GM12878 (cell line): ENCODE measurements around the gene GLA.

Experiments used
- CTCF ChIP-seq, 3 experiments: IDR thresholded peaks in 2 of 3; conservative IDR thresholded peaks in 1 of 3; 2 replicates each; pipeline ENCODE4 v1.5.1; 2011; ENCODE audit warnings: low read depth in 3 of 3, low read length in 3 of 3, mild to moderate bottlenecking in 3 of 3, control low read depth in 2 of 3, moderate library complexity in 2 of 3, inconsistent platforms in 1 of 3, mixed read lengths in 1 of 3; ENCODE audit not compliant: control insufficient read depth in 2 of 3, insufficient read depth in 1 of 3; ENCODE audit errors: extremely low read depth in 1 of 3
- POLR2AphosphoS5 ChIP-seq: IDR thresholded peaks from 2 replicates; pipeline ENCODE4 v1.6.1; 2011; ENCODE audit warnings: mild to moderate bottlenecking, low read length, inconsistent platforms
- ZBTB4 ChIP-seq: fragments of 450-650 bp; formaldehyde crosslinking; IDR thresholded peaks from 2 replicates; pipeline ENCODE4 v1.4.0; 2022; ENCODE audit warnings: mild to moderate bottlenecking, moderate library complexity
- ZNF622 ChIP-seq: fragments of 450-650 bp; IDR thresholded peaks from 2 replicates; pipeline ENCODE4 v1.6.1; 2017; ENCODE audit warnings: mild to moderate bottlenecking, inconsistent platforms

- no peak for TF ChIP-seq ZBTB4 (CRISPR knock-in tag)
- TF ChIP-seq CTCF (IDR thresholded peaks at IDR 0.05 in 2 of 3, conservative IDR thresholded peaks at IDR 0.05 in 1 of 3; ENCODE audit: control insufficient read depth in 2 of 3, extremely low read depth in 1 of 3, insufficient read depth in 1 of 3, low read depth in 3 of 3, low read length in 3 of 3), result no peak
- TF ChIP-seq ZNF622, result no peak
- TF ChIP-seq POLR2AphosphoS5, result no peak
Measured at GRCh38 chrX:101385026-101385684, 22.6 kb downstream of the GLA start.
